Stimulated activated CD4-positive, alpha-beta T cell treated with anti-CD3 and anti-CD28 coated beads, Interleukin-2, amount 100 ng/mL, for 4 hours (primary cell): ENCODE results near the gene KAT8.
A peak's percentile ranks its signal among the peaks of the same experiment; 100 is the strongest.
"Not testable (repeated sequence)": the region's sequence is repeated elsewhere in the genome, so short reads cannot be mapped to it uniquely, and the experiment has no call there.

ENCODE experiments used
- DNase-seq: peaks from one replicate; pipeline ENCODE4 v3.0.0-alpha.2; 2020; ENCODE audit warnings: low read depth

The KAT8 gene

GRCh38 chr16:31083981-31084380 is 33.5 kb upstream of the KAT8 start:
- no peak for DNase-seq

- no peak for DNase-seq
Observed at GRCh38 chr16:31084584-31085302, 32.7 kb upstream of the KAT8 start.

GRCh38 chr16:31085411-31085810 is 32.1 kb upstream of the KAT8 start:
- no peak for DNase-seq

GRCh38 chr16:31085873-31086628 is 31.4 kb upstream of the KAT8 start:
- DNase-seq: no peak

GRCh38 chr16:31086629-31086906 is 30.9 kb upstream of the KAT8 start:
- DNase-seq: no peak

- no peak for DNase-seq
Observed at GRCh38 chr16:31087481-31087880, 30.0 kb upstream of the KAT8 start.

- DNase-seq: no peak
Observed at GRCh38 chr16:31087971-31088370, 29.5 kb upstream of the KAT8 start.

GRCh38 chr16:31088459-31089183 is 28.8 kb upstream of the KAT8 start, which contains the start of gene PRSS53:
PRSS53 (minus strand) TSS chr16:31088943; CDS start chr16:31088809, 134 bp downstream.
- no peak for DNase-seq

- no peak for DNase-seq
Observed at GRCh38 chr16:31089199-31089598, 28.3 kb upstream of the KAT8 start.

GRCh38 chr16:31090540-31090939 is 26.9 kb upstream of the KAT8 start:
- no peak for DNase-seq

GRCh38 chr16:31092330-31092729 is 25.1 kb upstream of the KAT8 start:
- no peak for DNase-seq

- no peak for DNase-seq
Observed at GRCh38 chr16:31093132-31093703, 24.2 kb upstream of the KAT8 start.

GRCh38 chr16:31094088-31094423 is 23.4 kb upstream of the KAT8 start:
- no peak for DNase-seq

- peak; percentile 76 for DNase-seq
Observed at GRCh38 chr16:31094424-31095120, 22.9 kb upstream of the KAT8 start, which contains the start of gene VKORC1. VKORC1 (minus strand) TSS chr16:31094797; CDS start chr16:31094729, 68 bp downstream.

GRCh38 chr16:31099860-31100638 is 17.4 kb upstream of the KAT8 start:
- DNase-seq: no peak

GRCh38 chr16:31100876-31101641 is 16.4 kb upstream of the KAT8 start:
- DNase-seq: not testable (repeated sequence)

- peak; percentile 69 for DNase-seq
Observed at GRCh38 chr16:31105677-31106213, 11.7 kb upstream of the KAT8 start.

GRCh38 chr16:31106509-31107464 is 10.7 kb upstream of the KAT8 start:
- DNase-seq: no peak

GRCh38 chr16:31107465-31107867 is 10.0 kb upstream of the KAT8 start:
- no peak for DNase-seq
